LNCAP (cell line): ENCODE data around the gene TEX26.

ENCODE experiments used
- TF ChIP-seq, protein P1 (sequence below): fragments of 450-650 bp; IDR thresholded peaks from 2 replicates; pipeline ENCODE4 v1.5.1; 2017; ENCODE audit warnings: mild to moderate bottlenecking

The TEX26 gene

GRCh38 chr13:30971575-30971974 lies 39.1 kb downstream of the TEX26 start:
- TF ChIP-seq, protein P1, sequence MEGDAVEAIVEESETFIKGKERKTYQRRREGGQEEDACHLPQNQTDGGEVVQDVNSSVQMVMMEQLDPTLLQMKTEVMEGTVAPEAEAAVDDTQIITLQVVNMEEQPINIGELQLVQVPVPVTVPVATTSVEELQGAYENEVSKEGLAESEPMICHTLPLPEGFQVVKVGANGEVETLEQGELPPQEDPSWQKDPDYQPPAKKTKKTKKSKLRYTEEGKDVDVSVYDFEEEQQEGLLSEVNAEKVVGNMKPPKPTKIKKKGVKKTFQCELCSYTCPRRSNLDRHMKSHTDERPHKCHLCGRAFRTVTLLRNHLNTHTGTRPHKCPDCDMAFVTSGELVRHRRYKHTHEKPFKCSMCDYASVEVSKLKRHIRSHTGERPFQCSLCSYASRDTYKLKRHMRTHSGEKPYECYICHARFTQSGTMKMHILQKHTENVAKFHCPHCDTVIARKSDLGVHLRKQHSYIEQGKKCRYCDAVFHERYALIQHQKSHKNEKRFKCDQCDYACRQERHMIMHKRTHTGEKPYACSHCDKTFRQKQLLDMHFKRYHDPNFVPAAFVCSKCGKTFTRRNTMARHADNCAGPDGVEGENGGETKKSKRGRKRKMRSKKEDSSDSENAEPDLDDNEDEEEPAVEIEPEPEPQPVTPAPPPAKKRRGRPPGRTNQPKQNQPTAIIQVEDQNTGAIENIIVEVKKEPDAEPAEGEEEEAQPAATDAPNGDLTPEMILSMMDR, result no peak

DNA sequence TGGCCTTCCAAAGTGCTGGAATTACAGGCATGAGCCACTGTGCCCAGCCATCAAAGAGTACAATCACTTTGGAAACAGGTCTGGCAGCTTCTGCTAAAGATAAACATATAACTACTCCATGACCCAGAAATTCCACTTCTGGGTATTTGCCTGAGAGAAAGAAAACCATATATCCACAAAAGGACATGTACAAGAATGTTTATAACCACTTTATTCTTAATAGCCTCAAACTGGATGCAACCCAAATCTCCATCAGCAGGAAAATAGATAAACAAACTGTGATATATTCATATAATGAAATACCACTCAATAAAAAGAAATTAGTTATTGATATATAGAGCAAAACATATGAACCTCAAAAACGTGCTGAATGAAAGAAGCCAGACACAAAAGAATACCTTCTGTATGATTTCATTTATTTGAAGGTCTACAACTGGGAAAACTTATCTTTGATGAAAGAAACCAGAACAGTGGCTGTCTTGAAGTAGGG lies 40.5 kb downstream of the TEX26 start:
- TF ChIP-seq, protein P1, result no peak

- TF ChIP-seq, protein P1, result no peak
These were observed 41.9 kb downstream of the TEX26 start for GRCh38 chr13:30974350-30974749.

DNA sequence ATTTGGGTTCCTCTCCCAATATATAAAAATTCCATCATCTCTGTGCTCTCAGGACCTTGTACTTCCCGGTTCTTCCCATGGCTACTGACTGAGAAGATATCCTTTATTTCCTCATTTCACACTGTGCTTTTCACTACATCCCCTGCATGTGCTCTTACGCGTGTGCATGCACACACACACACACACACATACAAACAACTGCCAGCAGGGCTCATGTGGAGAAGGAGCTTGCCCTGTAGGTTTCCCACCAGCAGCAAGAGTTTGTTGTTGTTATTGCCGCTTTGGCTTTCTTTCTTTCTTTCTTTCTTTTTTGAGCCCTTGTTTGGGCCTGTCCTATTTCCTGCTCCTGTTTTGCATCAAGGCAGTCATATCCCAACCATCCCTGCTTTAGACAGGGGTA lies 43.6 kb downstream of the TEX26 start:
- TF ChIP-seq, protein P1, result no peak

- TF ChIP-seq, protein P1, result peak; percentile 84
These were observed 46.8 kb downstream of the TEX26 start for GRCh38 chr13:30978981-30979956.

DNA sequence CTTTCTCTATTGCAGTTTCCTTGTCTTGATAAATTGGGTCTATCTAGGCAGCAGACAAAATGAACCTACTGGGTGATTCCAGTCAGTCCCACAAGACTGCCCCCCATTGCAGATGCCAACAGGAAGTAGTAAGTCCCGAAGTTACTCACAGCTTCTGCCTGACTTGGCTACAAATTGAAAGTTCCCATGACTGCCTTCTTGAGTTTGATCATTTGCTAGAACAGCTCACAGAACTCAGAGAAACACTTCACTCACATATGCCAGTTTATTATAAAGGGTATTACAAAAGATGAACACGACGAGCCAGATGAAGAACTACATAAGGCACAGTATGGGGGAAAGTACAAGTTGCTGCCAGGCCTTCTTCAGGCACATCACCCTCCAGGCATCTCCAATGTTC lies 50.0 kb downstream of the TEX26 start:
- TF ChIP-seq, protein P1, result no peak

DNA sequence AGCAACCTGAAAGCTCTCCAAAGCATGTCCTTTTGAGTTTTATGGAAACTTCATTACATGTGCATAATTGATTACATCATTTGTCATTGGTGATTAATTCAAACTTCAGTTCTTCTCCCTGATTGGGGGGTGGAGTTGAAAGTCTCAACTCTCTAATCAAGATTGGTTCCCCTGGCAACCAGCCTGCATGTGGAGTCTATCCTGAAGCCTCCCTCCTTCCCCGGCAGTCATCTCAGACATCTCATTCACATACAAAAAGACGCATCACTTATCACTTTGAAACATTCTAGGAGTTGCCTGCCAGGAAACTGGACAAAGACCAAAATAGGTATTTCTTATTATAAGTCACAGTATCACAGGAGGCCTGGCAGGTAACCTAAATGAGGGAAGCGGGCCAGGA lies 50.5 kb downstream of the TEX26 start:
- TF ChIP-seq, protein P1, result no peak
